HCT116 (cell line): ENCODE measurements around the gene CACNA1E.

Source experiments
- CTCF ChIP-seq, 3 experiments: fragments of 200-600 bp in 1 of 3; sonication (generic) in 1 of 3; IDR thresholded peaks in 2 of 3; conservative IDR thresholded peaks in 1 of 3; 2 replicates each; pipeline ENCODE4 v1.5.1; 2012 to 2017; ENCODE audit warnings: low read depth in 2 of 3, low read length in 2 of 3, antibody characterized with exemption in 1 of 3, borderline replicate concordance in 1 of 3, control low read depth in 1 of 3, mild to moderate bottlenecking in 1 of 3, mixed read lengths in 1 of 3, mixed run types in 1 of 3, moderate library complexity in 1 of 3; ENCODE audit not compliant: insufficient read depth in 1 of 3
- MAX ChIP-seq: IDR thresholded peaks from 2 replicates; pipeline ENCODE4 v1.6.1; 2012
- POLR2A ChIP-seq: IDR thresholded peaks from 2 replicates; pipeline ENCODE4 v1.7.0; 2011; ENCODE audit warnings: borderline replicate concordance; ENCODE audit not compliant: insufficient read depth, insufficient read length; ENCODE audit errors: extremely low read depth
- RAD21 ChIP-seq: IDR thresholded peaks from 2 replicates; pipeline ENCODE4 v1.6.1; 2012; ENCODE audit warnings: low read depth, mild to moderate bottlenecking
- SIN3A ChIP-seq: IDR thresholded peaks from 2 replicates; pipeline ENCODE4 v1.6.1; 2012; ENCODE audit warnings: low read depth

GRCh38 chr1:181516706-181517105 is 33.4 kb downstream of the CACNA1E start:
- no peak for TF ChIP-seq MAX
- TF ChIP-seq CTCF (IDR thresholded peaks at IDR 0.05 in 2 of 3, conservative IDR thresholded peaks at IDR 0.05 in 1 of 3; ENCODE audit: borderline replicate concordance in 1 of 3, insufficient read depth in 1 of 3, low read depth in 2 of 3, low read length in 2 of 3): no peak
- TF ChIP-seq RAD21: no peak
- TF ChIP-seq POLR2A: no peak
- no peak for TF ChIP-seq SIN3A
